HG02970 (cell line): ENCODE measurements around the gene KRT72.

Experiments used
- ATAC-seq: cut with Tn5 transposase; IDR thresholded peaks from one replicate; pipeline ENCODE4 v1.9.1; 2021; ENCODE audit warnings: mild to moderate bottlenecking, moderate library complexity, moderate number of reproducible peaks; ENCODE audit not compliant: unreplicated experiment, low FRiP score

The KRT72 gene

DNA sequence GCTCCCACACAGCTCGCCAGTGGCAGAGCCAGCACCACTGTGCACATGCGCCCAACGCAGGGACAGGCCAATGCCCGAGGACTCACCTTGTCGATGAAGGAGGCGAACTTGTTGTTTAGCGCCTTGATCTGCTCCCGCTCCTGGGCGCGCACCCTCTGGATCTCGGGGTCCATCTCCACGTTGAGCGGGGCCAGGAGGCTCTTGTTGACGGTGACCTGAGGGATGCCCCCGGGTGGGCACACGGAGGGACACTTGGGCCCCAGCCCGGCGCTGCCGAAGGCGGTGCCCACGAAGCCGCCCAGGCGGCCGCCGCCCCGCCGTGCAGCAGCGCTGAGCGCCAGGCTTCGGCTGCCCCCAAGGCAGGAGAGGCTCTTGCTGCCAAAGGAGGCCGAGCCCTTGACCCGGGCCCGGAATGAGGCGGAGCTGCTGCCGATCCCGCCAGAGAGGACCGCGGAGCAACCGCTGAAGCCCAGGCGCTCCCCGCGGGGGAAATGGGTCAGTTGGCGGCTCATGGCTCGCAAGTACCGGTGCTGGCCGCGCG, at the start of gene KRT72:
TSS of gene KRT72 (minus strand) at position 523 of the 541 bp plus-strand sequence. CDS start at position 512, 11 bp downstream.
- ATAC-seq: no peak

DNA sequence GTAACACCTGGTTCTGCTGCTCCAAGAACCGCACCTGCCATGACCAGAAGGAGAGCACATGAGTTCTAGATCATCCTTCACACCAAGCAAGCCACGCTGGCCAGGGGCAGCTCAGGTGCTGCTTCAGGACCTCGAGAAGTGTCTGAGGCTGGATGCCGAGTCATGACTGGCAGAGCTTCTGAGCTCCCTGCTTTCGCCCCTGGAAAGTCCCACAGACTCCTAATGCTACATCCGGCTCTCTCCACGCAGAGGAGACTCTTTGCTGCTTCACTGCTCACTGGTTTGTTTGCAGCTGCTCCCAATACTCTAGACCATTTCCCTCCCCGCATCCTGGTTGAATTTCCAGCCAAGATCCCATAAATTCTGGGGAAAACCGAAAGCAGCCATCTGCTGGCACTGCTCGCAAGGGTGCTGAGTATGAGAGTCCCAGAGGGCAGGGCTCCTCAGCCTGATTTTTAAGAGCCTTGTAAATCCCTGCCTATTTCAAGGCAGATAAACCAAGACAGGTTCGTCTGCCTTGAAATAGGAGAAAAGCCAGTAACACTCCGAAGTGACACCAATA, 49.3 kb upstream of the KRT72 start:
- no peak for ATAC-seq

DNA sequence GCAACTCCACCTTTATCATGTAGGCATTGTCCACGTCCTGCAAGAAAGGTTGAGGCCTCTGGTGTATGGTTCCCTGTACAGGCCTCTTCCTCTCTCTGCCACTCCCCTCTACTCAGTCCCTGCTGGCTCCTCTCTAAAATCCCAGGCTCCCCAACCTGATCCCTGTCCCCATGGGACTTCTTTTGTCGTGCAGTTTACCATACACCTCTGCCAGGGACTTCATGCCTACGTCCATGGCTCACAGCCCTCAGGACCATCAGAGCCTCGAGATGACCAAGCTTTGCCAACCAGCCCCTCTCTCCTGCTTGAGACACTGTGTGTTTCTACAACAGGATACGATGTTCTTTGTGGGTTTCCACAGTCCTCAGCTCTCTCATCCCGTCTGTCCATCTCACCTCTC, 47.8 kb upstream of the KRT72 start:
- ATAC-seq: no peak

DNA sequence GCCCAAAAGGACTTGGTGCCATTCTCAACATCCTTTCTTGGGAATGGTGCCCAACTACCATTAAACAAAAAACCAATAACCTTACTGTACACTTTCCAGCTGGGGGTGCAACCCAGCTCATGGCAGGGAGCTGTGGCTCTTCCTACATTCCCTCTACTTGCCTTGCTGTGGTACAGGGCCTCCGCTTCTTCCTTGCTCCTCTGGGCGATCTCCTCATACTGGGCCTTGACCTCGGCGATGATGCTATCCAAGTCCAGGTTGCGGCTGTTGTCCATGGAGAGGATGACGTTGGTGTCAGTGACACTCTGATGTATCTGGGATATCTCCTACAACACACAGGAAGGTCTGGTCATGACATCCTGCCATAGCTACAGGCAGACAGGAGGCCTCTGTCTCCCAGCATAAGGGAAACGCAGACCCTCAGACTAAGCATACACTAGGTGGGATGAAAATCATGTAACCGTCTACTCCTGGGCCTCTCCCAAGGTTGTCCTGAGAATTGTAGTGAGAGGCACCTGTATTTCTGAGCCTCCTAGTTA, 46.8 kb upstream of the KRT72 start:
- no peak for ATAC-seq

DNA sequence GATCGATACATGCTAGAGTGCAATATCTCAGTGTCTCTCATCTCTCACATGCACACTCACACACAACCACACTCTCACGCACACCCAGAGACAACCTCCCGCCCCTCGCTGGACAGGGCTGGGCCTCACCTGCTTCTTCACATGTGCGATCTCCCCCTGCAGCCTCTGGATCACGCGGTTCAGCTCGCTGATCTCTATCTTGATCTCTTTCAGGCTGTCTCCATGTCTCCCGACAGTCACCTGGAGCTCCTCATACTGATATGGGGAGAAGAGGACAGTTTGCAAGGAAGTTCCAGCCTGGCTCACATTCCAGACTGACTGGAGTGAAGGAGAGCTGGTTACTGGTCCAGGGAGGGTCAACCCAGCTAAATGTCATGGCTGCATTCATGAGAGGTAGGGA, 46.3 kb upstream of the KRT72 start:
- no peak for ATAC-seq

DNA sequence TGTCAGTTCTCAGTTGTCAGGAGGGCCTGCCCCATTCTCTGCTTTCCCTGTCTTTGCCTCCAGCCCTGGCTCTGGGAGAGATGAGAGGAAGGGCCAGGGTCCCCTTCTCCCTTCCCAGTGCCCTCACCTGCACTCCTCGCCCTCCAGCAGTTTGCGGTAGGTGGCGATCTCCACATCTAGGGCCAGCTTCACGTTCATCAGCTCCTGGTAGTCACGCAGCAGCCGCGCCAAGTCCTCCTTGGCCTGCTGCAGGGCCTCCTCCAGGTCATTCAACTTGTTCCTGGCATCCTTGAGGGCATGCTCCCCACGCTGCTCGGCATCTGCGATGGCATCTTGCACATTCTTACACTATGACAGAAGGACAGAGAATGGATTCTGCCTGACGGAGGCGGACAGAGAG, 45.4 kb upstream of the KRT72 start:
- no peak for ATAC-seq

DNA sequence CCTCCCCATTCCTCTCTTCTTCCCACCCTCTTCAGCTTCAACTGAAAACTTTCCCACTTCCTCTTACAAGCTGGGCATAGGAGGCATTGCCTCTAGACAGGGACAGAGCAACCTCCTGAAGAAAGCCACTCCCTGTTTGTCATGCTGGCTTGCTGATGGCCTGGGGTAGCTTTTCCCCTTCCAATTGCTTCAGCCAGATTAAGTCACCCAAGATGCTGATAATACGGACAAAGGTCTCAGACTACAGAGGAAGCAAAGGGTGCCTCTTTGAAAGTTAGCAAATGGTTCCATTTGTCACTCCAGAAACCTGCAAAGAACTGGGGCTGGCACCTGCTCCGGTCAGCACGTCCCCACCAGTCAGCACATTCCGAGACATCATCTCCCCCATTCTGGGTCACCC, 44.7 kb upstream of the KRT72 start:
- no peak for ATAC-seq

DNA sequence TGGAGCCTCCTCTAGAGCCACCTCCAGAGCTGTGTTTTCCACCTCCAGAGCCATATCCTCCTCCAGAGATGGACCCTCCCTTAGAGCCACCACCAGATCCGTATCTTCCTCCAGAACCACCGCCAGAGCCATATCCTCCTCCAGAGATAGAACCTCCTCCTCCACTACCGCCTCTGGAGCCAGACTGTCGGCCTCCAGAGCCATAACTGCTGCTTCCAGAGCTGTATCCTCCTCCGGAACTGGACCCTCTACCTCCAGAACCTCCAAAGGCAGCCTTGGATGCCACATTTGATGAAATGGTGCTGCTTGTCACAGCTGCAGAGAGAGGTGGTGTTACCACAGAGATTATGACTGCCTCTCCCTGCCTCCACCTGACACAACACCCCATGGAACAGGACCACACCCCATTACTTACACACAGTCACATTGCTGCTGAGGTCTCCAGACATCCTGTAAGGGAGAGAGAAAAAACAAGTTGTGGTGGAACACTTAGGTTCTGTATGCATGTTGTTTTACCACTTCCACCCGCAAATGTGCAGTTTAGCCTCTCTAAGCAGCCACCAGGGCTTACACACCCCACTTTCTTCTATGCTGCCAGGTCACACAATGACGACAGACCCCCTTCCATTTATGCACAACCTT, 44.0 kb upstream of the KRT72 start:
- ATAC-seq: no peak

DNA sequence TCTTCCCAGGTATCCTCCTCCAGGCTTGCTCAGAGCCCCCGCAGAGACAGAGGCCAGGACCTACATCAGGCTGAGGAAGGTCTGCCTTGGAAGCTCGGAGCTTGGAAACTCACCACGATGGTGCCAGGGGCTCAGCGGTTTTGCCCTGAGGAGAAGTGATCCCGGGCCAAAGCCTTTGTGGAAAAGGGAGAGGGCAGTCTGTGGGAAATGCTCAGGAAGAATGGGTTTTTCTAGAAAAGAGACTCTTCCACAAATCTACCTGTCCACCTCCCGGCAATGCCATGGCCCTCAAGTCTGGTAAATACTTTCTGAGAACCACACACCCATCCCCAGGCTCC, 42.8 kb upstream of the KRT72 start:
- no peak for ATAC-seq

DNA sequence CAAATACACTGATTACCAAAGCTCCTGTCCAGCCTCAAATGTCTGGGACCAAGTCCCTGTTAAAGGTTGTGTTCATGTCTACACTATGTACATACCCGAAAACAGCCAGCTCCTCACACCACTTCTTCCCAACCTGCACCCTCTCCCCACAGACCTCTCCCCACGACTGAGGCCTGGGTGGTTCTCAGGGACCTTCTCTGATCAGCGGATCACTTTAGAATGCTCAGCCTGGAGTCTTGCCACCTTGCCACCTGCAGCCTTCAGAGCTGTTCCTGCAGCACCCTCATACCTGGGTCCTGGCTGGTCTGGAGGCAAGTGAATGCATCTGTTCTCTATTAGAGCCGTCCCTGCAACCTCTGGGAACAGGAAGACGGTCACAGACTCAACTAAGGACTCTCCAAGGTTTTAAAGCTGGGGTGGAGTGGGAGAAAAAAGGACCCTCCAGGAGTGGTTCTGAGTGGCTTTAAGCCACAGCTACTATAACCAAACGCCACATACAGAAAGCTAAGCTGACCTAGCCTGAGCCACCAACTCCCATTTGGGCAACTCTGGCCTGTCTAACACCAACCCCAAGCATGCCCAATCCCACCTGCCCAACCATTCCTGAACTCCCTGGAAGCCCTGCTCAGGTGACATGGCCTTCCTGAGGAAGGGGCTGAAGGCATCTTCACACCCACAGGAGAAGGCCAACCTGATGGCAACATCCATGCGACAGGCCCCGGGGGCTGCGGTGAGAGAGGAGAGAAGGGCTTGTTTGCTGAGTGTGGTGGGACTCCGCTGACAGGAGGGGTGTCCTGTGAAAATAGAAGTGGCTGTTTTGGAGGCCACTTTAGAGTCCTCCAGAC, 42.2 kb upstream of the KRT72 start:
- no peak for ATAC-seq

DNA sequence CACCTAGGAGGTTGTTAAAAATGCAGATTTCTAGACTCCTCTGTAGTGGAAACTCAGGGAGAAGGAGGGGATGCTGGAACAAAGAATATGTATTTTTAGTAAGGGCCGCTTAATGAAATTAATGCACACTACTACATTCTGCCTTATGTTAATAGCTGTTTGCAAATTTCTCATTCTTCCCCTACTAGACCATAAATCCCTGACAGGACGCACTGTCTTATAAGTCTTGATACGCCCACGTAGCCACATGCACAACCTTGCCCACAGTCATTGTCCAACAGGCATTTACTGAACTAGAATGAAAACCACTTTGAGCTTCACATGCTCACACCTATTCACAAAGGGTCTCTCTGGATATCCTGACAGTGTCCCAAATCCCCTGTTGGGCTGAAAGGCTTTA, 40.2 kb upstream of the KRT72 start:
- ATAC-seq: no peak

DNA sequence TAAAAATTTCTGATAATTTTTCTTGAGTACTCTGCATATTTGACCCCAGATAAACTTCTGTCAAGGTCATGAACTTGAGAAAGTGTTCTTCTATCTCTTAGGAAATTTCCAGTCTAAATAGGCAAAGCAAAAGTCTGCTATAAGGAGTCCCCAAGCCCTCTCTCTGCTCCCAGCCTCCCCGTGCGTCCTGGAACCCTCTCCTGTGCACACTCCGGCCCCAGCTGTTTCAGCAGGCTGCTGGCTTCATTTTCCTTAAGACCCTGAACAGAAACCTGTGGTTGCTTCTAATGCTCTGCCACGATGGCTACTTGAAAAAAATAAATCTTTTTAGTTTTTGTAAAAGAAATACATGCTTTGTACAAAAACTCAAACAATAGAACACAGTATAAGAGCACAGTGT, 36.0 kb upstream of the KRT72 start:
- ATAC-seq: no peak

DNA sequence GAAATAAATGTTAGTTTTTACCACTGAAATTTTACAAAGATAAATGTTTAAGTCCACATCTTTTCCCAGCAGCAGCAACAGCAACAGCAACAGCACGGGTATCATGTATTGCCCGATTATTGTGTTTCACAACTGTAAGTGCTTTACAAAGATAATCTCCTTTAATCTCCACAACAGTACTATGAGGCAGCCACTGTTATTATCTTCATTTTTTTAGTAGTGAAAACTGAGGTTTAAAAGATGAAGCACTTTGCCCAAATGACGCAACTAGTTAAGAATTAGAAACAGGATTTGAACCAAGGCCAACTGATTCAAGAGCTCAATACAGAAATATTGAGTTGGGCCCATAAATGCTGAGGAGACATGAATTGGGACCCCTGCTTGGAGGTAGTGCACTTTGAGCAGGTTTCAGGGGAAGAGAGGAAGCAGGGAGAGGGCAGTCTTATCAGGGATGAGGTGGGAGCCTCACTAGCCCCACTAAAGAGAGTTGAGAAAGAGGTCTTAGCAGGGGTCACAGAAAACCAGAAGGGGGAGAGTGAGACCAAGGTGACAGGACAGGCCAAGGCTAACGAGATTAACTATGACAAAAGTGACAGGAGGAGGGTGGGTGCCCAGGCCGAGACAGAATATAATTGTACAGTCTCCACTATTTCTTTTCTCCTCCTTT, 35.5 kb upstream of the KRT72 start:
- ATAC-seq: no peak

DNA sequence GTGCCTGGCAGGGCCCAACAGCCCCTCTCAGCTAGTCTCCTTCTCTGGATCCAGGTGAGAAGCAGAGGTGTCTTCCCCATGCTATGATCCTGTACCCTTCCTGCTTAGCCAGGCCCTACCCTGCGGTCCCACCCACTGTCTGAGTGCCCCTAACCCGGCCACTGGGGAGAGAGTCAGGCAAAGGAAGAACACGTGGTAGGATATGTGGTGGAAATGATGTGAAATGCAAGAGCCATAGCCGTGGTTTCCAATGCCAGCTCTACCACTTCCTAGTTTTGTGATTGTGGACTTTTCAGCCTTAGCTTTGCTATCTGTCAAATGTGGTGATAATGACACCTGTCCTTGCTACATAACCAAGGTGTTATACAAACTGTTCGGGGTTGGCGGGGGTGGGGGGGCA, 34.9 kb upstream of the KRT72 start:
- no peak for ATAC-seq

DNA sequence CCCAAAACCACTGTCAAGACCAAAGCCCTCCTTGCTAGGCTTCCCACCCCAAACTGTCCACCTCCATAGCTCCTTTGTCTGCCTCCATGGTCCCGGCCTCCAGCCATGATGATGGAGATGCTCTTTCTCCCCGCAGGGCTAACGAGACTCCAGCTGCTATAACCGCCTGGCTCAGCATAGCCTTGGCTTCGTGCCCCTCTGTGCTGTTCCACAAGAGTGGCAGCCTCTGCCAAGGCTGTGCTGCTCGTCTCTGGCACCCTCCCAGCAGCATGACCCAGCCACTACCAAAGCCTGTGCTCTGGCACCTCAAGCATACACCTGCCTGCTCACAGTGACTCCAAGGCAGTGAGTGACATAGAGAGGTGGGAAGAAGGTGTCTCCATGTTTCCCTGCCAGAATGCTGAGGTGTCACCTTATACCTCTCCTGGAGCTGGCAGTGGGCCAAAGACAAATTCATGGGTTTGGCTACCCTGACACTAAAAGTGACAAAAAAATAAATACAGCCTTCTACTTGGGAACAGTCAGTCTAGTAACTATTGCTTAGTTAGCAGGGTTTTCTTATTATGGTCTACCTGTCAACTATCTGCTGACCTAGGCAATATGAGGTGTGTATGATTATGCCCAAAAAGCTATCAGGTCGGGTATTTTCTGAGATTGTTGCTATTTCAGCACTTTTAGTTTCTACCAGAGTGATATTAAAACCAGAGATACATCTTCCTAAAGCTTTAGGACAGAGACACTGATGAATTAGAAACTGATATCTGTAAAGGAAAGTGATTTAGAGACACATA, 33.2 kb upstream of the KRT72 start:
- ATAC-seq: no peak

DNA sequence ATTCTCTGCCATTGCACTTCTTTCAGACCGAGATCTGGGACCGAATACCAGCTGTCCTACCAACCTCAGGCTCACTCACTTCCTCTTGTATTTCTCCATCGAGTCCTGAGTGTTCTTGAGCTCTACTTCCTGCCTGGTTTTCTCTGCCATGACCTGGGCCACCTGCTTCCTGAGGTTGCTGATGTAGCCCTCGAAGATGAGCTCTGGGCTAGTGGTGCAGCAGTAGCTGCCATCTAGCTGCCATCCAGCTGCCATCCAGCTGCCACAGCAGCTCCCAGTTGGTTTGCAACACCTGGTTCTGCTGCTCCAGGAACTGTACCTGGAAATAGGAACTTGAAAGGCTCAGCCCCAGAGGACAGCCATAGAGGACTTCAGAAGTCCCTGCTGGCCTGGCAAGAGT, 32.1 kb upstream of the KRT72 start:
- ATAC-seq: no peak

DNA sequence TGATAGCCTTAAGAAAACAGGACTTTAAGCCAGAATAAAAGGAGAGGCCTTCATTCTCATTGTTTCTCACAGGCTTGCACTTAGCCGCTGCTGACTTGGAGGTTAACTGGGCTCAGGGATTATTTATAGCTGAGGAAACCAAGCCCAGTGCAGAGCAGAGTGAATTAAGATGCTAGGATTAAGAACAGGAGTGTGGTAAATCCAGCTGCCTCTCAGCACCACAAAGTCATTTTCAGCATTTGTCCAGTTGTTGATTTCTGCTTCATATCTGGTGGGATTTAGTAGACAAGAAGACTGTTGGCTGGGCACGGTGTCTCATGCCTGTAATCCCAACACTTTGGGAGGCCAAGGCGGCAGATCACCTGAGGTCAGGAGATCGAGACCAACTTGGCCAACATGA, 31.4 kb upstream of the KRT72 start:
- no peak for ATAC-seq

DNA sequence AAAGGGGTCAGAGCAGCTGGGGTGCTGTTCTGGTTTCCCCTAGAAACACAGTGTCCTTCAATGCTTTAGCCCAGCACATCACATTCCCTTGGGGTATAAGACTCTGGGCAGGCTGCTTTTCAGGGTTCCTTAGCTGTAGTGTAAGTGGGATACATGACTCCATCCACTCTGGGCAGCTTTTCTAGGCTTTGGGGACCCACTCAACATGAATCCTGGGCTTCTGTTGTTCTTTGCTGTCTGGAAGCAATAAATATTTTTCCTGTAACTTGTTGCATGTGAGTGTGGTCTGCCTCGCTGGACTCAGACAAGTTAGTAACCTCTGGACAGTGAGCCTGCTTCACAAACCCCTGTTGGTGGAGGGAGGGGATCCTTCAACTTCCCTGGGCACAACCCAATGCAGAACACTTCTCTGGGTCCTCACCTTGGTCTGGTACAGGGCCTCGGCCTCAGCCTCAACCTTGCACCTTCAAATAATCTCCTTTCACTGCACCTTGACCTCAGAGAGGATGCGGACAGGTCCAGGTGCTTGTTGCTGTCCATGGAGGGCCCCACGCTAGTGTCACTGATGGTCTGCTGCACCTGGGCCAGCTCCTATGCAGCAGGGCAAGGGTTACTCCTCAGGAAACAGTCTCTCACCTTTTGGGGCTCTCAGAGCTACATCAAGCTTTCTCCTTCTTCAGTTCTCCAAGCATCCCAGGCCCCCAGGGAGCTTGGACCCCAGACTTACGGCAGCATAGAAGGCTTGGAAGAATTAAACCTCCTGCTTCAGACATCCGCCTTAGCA, 30.6 kb upstream of the KRT72 start:
- ATAC-seq: no peak

DNA sequence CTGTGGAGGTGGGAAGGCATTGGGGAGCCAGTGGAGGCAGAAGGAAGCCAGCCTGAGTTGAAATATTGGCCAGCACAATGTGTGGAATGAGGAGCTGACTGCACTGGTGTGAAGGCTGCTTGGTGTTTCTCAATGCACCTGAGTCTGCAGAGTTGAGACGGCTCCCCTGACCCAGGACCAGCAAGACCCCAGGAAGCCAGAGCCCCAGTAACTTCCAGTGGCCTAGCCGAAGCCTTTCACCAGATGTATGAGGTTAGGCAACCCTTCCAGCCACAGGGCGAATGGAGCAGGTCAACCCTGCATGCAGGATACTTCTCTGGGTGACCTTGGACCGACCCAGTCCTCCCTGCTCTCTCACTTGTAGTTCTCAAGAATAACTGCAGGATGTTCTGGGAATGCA, 30.0 kb upstream of the KRT72 start:
- no peak for ATAC-seq
